Lower leg skin (tissue), 4 donors: ENCODE data around the gene VAV2. TPM values are rescaled to one million over a fixed set of nuclear protein-coding genes. Genes with fewer than 3 reads are reported as not detected.

Experiments used
- DNase-seq, 2 donors: peaks; one replicate each; pipeline ENCODE4 v3.0.0-alpha.2; 2019; ENCODE audit warnings: low spot score in 2 of 2
- H3K4me3 ChIP-seq: fragments of 200-600 bp; sonication (generic); 2 replicates; pipeline ENCODE4 v1.5.1; 2017; ENCODE audit warnings: mild to moderate bottlenecking, low read depth; ENCODE audit not compliant: poor library complexity, severe bottlenecking
- POLR2A ChIP-seq, 2 donors: fragments of 450-650 bp; IDR thresholded peaks; one replicate each; pipeline ENCODE4 v1.6.1; 2016 to 2017; ENCODE audit warnings: antibody characterized with exemption in 2 of 2, mild to moderate bottlenecking in 1 of 2, moderate library complexity in 1 of 2
- WGBS, 2 donors: methylation state at CpG; one replicate each; pipeline ENCODE4 v1.1.5; 2018; 5-methylcytosine and 5-hydroxymethylcytosine counted together
- intact Hi-C: fragments of 100-400 bp; cut with DNase I; formaldehyde crosslinking; loops from one replicate; pipeline ENCODE4 v1.15.0; 2023; ENCODE audit warnings: low total_unique reads
- total RNA-seq, 4 donors: library from RNA; depleted of rRNA; stranded (reverse); fragments of >200 nt; gene quantifications; one replicate each; pipeline ENCODE4 v1.1.0, GENCODE V29; 2016
- TF ChIP-seq, protein P1 (sequence below), 3 donors: fragments of 450-650 bp; IDR thresholded peaks; one replicate each; pipeline ENCODE4 v1.5.1; 2016; ENCODE audit warnings: antibody characterized with exemption in 3 of 3, mild to moderate bottlenecking in 3 of 3, moderate library complexity in 2 of 3

Gene VAV2
- total RNA-seq, 4 donors from 2014 or later: 6.8 to 9.1 (median 7.5) TPM

DNA sequence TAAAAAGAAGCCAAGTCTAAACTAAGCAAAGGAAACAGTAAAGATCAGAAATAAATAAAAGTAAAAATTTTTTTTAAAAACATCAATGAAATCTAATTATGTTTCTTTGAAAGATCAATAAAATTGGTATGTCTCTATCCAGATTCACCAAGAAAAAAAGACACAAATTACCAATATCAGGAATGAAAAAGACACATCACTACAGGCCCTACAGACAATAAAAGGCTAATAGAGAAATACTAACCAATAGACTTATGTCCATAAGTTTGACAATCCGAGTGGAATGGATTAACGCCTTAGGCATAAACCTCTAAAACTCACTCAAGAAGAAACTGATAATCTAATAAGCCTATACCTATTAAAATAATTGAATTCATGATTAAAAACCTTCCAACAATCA, 45.5 kb upstream of the VAV2 start:
- intact Hi-C loops: loop anchor here (10.0 kb wide), 1 partner anchor 687 kb away; no protein-coding TSS in a partner anchor
- no peak overlapping the region for H3K4me3 ChIP-seq
- no peak for DNase-seq
- TF ChIP-seq, protein P1, sequence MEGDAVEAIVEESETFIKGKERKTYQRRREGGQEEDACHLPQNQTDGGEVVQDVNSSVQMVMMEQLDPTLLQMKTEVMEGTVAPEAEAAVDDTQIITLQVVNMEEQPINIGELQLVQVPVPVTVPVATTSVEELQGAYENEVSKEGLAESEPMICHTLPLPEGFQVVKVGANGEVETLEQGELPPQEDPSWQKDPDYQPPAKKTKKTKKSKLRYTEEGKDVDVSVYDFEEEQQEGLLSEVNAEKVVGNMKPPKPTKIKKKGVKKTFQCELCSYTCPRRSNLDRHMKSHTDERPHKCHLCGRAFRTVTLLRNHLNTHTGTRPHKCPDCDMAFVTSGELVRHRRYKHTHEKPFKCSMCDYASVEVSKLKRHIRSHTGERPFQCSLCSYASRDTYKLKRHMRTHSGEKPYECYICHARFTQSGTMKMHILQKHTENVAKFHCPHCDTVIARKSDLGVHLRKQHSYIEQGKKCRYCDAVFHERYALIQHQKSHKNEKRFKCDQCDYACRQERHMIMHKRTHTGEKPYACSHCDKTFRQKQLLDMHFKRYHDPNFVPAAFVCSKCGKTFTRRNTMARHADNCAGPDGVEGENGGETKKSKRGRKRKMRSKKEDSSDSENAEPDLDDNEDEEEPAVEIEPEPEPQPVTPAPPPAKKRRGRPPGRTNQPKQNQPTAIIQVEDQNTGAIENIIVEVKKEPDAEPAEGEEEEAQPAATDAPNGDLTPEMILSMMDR (IDR thresholded peaks at IDR 0.05): no peak
- no peak for TF ChIP-seq POLR2A (IDR thresholded peaks at IDR 0.05)
- WGBS, 2 donors: 93 to 95% methylated on average over 2 of the region's 2 CpGs

DNA sequence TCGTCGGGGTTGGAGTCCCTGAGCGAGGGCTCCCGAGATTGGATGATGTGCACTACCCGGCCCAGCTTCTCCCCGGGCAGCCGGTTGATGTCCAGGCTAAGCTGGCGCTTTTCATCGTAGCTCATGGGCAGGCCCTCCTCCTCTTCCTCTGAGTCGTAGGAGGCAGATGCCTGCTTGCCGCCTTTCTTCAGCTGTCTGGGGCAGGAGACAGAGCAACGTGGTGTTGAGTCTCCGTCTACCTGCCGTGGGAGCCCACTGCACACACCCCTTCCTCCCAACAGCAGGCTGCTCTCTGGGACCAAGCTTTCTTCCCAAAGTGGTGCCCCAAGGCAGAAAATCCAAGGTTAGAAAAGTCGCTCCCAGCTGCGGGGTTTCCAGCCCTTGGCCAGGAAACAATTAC, 44.0 kb upstream of the VAV2 start:
- no peak for TF ChIP-seq POLR2A (IDR thresholded peaks at IDR 0.05)
- TF ChIP-seq, protein P1 (IDR thresholded peaks at IDR 0.05): no peak
- no peak overlapping the region for H3K4me3 ChIP-seq
- no peak for DNase-seq
- intact Hi-C loops: loop anchor here (10.0 kb wide), 1 partner anchor 689 kb away; no protein-coding TSS in a partner anchor
- 88 to 91% methylated on average over 16 of the region's 16 CpGs for WGBS, 2 donors

DNA sequence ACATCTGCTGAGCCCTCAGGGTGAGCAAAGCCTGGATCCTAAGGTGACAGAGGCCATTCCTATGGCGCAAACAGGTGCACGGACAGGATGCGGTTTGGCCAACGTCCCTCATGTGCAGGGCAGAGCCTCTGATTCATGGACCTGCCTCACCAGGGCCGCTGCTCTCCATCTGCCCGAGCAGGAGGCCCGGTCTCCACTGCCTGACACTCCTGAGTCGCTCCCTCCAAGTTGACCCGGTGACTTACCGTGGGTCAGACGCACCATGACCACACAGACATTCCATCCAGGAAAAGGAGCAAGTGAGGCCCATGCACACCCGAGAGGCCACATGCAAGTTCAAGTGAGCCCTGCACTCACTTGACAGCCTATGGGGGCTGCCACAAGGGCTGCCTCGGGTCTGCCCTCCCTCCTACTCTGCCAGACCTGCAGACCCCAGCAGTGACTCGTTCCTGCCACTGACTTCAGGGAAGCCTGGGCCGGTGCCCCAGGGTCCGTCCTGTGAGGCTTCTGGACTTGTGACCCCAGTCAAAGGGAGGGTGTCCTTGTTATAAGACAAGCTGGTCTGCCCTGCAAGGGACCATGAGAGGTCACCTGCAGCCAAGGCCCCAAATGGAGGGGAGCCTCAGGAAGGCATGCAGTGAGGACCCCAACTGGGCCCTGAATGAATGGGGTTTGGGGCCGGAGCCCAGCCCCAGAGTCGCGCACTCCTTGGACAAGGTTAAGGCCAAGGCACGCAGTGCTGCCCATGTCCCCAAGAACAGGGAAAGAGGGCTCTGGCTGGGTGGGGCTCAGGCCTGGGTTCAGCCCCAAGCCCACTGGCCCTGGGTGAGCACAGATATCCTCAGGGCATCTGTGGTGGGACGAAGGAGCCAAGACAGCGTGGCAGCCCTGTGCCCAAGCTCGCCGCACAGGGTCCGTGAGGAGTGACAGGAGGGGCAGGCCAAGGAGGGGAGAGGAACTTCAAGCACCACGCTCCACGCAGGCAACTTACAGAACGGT, 43.2 kb upstream of the VAV2 start:
- DNase-seq: no peak
- intact Hi-C loops: loop anchor here (10.0 kb wide), 1 partner anchor 689 kb away; no protein-coding TSS in a partner anchor
- WGBS, 2 donors: 92 to 96% methylated on average over 20 to 25 of the region's 28 CpGs
- no peak overlapping the region for H3K4me3 ChIP-seq
- TF ChIP-seq, protein P1 (IDR thresholded peaks at IDR 0.05): no peak
- TF ChIP-seq POLR2A (IDR thresholded peaks at IDR 0.05): no peak

DNA sequence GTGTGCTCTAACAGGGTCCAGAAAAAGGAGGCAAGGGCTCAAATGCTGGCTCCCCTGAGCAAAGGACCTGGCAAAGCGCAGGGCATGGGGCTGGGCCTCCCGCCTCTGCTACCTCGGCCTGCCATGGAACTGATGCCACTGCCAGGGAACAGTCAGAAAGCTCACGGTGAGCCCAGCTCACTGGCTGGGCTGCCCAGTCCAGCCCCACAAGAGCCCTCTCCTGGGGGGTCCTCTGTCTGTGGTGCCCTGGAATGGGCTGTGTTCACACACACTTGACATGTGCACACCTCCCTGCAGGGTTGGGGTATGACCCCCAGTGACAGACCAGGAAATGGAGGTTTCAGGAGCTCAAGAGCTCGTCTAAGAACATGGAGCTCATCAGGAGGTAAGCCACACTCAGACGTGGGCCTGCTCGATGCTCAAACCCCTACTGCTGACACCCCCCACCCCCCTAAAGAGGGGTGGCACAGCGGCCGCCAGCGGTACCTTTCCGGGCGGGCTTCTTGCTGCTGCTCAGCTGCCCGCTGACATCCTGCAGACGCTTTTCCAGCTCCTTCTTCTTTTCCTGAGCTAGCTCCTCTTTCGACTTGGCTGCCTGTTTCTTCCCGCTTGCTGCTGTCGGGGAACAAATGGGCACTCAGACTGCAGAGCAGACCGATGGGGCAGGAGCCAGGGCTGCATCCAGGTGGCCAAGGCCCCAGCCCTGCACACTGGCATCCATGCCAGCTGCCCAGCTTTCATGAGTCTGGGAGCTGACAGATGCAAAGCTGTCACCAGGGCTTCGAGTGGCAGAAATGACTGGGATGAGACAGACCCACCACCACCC, 42.3 kb upstream of the VAV2 start:
- intact Hi-C loops: loop anchor here (10.0 kb wide), 1 partner anchor 690 kb away; no protein-coding TSS in a partner anchor
- TF ChIP-seq POLR2A (IDR thresholded peaks at IDR 0.05): no peak
- TF ChIP-seq, protein P1 (IDR thresholded peaks at IDR 0.05): no peak
- WGBS, 2 donors: 93 to 97% methylated on average over 19 of the region's 19 CpGs
- H3K4me3 ChIP-seq: no peak overlapping the region
- no peak for DNase-seq

DNA sequence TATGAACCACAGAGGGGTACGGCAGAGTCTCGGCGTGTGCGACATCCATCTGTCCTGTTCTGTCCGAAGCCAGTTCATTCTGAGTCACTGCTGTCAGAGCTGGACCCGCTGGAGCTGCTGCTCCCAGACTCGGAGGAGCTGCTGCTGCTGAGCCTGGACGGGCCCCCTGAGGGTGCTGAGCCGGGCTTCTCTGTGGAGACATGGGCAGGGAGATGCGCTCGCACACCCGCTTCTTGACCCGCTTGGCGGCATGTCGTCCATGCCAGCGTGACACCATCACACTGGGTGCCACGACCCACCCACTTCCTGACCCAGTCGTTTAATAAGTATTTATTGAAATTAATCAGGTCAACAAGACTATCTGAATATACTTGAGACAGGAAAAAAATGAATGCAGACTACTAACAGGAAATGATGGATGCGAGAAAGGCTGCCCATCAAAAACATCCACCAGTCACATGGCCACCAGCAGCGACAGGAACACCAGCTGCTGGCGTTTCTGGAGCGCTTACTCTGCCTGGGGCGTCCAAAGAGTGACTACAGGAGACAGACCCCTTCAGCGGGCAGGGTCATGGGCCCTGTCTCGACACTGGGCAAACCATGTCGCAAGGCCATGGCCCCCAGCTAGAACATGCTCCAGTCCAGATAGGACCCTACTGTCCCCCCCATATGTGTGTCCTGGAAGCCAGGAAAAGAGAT, 41.5 kb upstream of the VAV2 start:
- H3K4me3 ChIP-seq: no peak overlapping the region
- WGBS, 2 donors: 91 to 92% methylated on average over 26 of the region's 26 CpGs
- no peak for DNase-seq
- intact Hi-C loops: loop anchor here (10.0 kb wide), 1 partner anchor 691 kb away; no protein-coding TSS in a partner anchor
- no peak for TF ChIP-seq POLR2A (IDR thresholded peaks at IDR 0.05)
- TF ChIP-seq, protein P1 (IDR thresholded peaks at IDR 0.05): no peak
